ENCODE results near the gene ADGRL2.
A peak's percentile ranks its signal among the peaks of the same experiment; 100 is the strongest.

ADGRL2 gene

DNA sequence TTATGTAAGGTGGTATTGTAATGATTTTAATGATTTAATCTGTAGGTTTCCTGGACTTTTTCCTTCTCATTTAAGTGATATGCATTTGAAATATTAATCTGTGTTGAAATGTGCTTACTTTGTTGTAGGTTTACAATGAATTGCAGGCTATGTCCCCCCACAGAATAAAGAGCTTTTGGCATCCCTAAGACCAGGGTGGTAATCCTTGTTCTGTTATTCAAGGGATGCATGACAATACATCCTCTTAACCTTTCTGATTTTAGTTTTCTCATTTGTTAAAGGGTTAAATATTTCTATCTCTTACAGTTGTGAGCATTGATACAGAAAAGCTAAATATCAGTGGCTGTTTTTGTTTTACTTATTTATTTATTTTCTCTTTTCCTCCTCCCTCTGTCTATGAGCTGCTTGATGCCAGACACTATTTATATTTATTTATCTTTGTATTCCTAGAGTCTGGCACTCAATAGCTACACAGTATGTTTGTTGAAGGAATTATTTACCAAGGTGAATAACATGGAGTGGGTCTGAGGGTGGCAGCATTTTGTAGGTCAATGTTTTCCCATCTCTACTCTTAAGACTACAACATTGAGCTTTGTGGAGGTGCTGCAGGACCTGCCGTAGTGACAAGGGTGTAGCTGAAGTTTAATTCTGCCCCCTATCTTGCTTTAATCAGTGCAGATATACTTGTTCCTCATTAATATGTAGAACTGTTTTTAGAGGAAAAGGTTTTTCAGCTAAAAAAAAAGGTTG, 19.9 kb upstream of the ADGRL2 start:
- TF ChIP-seq POLR2A (IDR thresholded peaks at IDR 0.05; ENCODE audit: low read depth, low read length) = no peak
- no peak for TF ChIP-seq POLR2AphosphoS5 (IDR thresholded peaks at IDR 0.05; ENCODE audit: low read depth, low read length)
- TF ChIP-seq SPI1 (IDR thresholded peaks at IDR 0.05; ENCODE audit: low read depth, low read length) = no peak
- DNase-seq (ENCODE audit: insufficient read length, low spot score) (no peak), FAIRE-seq (no peak)

- FAIRE-seq = no peak
- TF ChIP-seq TAF1 (IDR thresholded peaks at IDR 0.05; ENCODE audit: low read depth, low read length) = no peak
- no peak for TF ChIP-seq PAX5 (IDR thresholded peaks at IDR 0.05; ENCODE audit: insufficient read depth, low read length, severe bottlenecking)
- no peak for TF ChIP-seq POLR2AphosphoS5 (IDR thresholded peaks at IDR 0.05; ENCODE audit: low read depth, low read length)
- TF ChIP-seq SPI1 (IDR thresholded peaks at IDR 0.05; ENCODE audit: low read depth, low read length) = no peak
- DNase-seq (ENCODE audit: insufficient read length, low spot score) = no peak
These were observed 19.0 kb upstream of the ADGRL2 start for GRCh38 chr1:81781749-81782148.

DNA sequence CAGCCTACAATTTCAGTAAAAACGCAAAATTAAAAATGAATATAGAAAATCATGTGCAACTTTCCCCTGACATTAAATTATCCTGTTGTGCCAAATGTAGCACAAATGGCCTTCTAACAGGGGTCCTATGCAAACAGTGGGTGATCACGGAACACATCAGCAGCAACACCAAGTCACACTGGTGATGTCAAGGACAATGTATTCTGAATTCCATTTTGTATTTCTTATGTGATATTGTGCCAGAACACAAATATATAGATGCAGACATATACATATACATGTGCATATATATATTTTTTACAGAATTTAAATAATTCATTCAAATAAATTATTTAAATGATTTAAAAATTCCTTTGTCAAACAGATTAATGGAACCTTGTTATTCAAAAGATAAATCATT, 8.6 kb upstream of the ADGRL2 start:
- no peak for TF ChIP-seq SPI1 (IDR thresholded peaks at IDR 0.05; ENCODE audit: low read depth, low read length)
- TF ChIP-seq POU2F2 (IDR thresholded peaks at IDR 0.05; ENCODE audit: low read depth, low read length) = no peak
- no peak for TF ChIP-seq POLR2AphosphoS5 (IDR thresholded peaks at IDR 0.05; ENCODE audit: low read depth, low read length)
- no peak for TF ChIP-seq POLR2A (IDR thresholded peaks at IDR 0.05; ENCODE audit: low read depth, low read length)
- TF ChIP-seq PAX5 (IDR thresholded peaks at IDR 0.05; ENCODE audit: insufficient read depth, low read length, severe bottlenecking) = no peak
- TF ChIP-seq TAF1 (IDR thresholded peaks at IDR 0.05; ENCODE audit: low read depth, low read length) = no peak
- FAIRE-seq = no peak
- no peak for DNase-seq (ENCODE audit: insufficient read length, low spot score)

GRCh38 chr1:81797701-81798100, 3.0 kb upstream of the ADGRL2 start:
- TF ChIP-seq TAF1 (IDR thresholded peaks at IDR 0.05; ENCODE audit: low read depth, low read length) (no peak), PAX5 (IDR thresholded peaks at IDR 0.05; ENCODE audit: insufficient read depth, low read length, severe bottlenecking) (no peak), SPI1 (IDR thresholded peaks at IDR 0.05; ENCODE audit: low read depth, low read length) (no peak), POU2F2 (IDR thresholded peaks at IDR 0.05; ENCODE audit: low read depth, low read length) (no peak), POLR2A (IDR thresholded peaks at IDR 0.05; ENCODE audit: low read depth, low read length) (no peak), POLR2AphosphoS5 (IDR thresholded peaks at IDR 0.05; ENCODE audit: low read depth, low read length) (no peak)
- DNase-seq (ENCODE audit: insufficient read length, low spot score) (no peak), FAIRE-seq (no peak)

DNA sequence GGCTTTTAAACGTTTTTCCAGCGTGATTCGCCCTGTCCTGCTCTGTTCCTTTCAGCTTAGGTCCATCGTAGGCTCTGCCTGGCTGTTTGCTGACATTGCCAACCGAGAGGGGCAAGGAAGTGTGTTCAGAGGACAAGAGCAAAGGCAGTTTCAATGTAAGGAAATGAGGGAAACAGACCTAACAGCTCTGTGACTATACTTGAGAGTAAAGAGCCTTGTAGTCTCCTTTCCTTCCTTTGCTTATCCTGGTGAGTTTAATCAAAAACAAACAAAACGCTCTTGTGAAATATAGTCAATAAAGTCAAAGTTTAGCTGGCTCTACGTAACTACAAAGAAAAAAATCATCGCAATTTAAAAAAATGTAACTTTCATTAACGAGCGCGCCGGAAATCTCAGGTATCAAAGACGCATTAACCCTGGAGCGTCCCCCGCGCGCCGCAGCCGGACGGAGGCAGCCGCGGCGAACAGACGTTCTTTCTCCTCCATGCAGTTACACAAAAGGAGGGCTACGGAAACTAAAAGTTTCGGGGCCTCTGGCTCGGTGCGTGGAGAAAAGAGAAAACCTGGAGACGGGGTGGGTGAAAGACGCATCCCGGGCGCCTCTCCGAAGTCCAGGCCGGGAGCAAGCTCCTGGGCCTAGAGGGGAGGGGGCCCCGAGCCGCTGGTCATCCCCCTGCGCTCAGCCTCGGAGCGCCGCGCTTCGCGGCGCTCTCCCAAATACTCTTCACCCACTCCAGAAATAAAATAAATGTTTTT, 617 bp upstream of the ADGRL2 start:
- FAIRE-seq = no peak
- TF ChIP-seq POU2F2 (IDR thresholded peaks at IDR 0.05; ENCODE audit: low read depth, low read length) = no peak
- TF ChIP-seq POLR2AphosphoS5 (IDR thresholded peaks at IDR 0.05; ENCODE audit: low read depth, low read length) = no peak
- no peak for TF ChIP-seq SPI1 (IDR thresholded peaks at IDR 0.05; ENCODE audit: low read depth, low read length)
- no peak for TF ChIP-seq PAX5 (IDR thresholded peaks at IDR 0.05; ENCODE audit: insufficient read depth, low read length, severe bottlenecking)
- no peak for TF ChIP-seq POLR2A (IDR thresholded peaks at IDR 0.05; ENCODE audit: low read depth, low read length)
- no peak for TF ChIP-seq TAF1 (IDR thresholded peaks at IDR 0.05; ENCODE audit: low read depth, low read length)
- DNase-seq (ENCODE audit: insufficient read length, low spot score) = no peak

DNA sequence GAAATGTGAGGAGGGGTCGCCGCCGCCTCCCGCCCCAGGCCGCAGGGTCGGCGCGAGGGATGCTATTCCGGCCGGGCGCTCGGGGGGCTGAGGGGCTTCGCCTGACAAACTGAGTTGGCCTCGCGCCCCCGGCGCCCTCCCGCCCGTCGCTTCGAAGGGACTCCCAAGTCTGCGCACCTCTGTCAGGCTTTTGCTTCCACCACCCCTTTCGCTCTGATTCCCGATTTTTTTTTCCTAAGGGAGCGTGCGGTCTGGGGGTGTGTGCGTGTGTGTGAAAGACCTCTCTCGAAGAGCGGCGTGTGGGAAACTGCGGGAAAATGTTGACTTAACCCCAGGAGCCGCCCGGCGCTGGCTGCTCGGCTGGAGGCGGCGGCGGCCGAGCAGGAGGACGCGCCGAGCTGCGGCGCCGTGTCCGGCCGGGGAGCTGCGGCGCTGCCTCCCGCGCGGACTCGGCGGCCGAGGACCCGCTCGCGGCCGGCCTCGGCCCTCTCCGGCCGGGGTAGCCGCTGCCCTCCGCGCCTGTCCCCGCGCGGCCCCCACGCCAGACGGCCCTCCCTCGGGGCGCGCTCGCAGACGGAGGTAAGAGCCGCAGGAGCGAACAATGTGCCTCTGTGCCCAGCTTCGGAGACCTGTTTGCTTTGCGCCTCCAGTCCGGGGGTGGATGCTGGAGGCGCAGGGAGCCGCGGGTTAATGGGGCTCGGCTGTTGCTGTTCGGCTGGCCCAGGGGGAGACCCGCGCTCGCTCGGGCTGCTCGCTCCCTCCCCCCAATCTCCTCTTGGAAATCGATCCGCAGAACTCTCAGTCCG, 1.1 kb downstream of the ADGRL2 start:
- no peak for TF ChIP-seq POU2F2 (IDR thresholded peaks at IDR 0.05; ENCODE audit: low read depth, low read length)
- no peak for TF ChIP-seq POLR2AphosphoS5 (IDR thresholded peaks at IDR 0.05; ENCODE audit: low read depth, low read length)
- TF ChIP-seq PAX5 (IDR thresholded peaks at IDR 0.05; ENCODE audit: insufficient read depth, low read length, severe bottlenecking) = no peak
- no peak for TF ChIP-seq POLR2A (IDR thresholded peaks at IDR 0.05; ENCODE audit: low read depth, low read length)
- no peak for TF ChIP-seq SPI1 (IDR thresholded peaks at IDR 0.05; ENCODE audit: low read depth, low read length)
- TF ChIP-seq TAF1 (IDR thresholded peaks at IDR 0.05; ENCODE audit: low read depth, low read length) = no peak
- no peak for FAIRE-seq
- DNase-seq (ENCODE audit: insufficient read length, low spot score) = peak; percentile 17

DNA sequence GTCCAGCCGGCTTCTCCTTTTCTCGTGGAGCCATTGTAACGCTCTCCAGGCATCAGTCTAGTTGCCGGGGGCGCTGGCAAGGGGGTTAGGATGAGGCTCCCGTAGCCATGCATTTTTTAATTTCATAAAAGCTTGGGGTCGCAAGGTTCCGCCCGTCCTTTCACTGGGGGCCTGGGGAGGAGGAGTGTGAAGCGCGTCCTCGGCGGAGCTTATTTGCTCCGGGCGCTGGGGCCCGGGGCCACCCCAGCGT, 1.6 kb downstream of the ADGRL2 start:
- no peak for TF ChIP-seq TAF1 (IDR thresholded peaks at IDR 0.05; ENCODE audit: low read depth, low read length)
- TF ChIP-seq POU2F2 (IDR thresholded peaks at IDR 0.05; ENCODE audit: low read depth, low read length) = no peak
- no peak for DNase-seq (ENCODE audit: insufficient read length, low spot score)
- no peak for FAIRE-seq

- TF ChIP-seq PAX5 (IDR thresholded peaks at IDR 0.05; ENCODE audit: insufficient read depth, low read length, severe bottlenecking) = no peak
- no peak for TF ChIP-seq POLR2AphosphoS5 (IDR thresholded peaks at IDR 0.05; ENCODE audit: low read depth, low read length)
- no peak for TF ChIP-seq POLR2A (IDR thresholded peaks at IDR 0.05; ENCODE audit: low read depth, low read length)
- no peak for TF ChIP-seq SPI1 (IDR thresholded peaks at IDR 0.05; ENCODE audit: low read depth, low read length)
- no peak for TF ChIP-seq POU2F2 (IDR thresholded peaks at IDR 0.05; ENCODE audit: low read depth, low read length)
- TF ChIP-seq TAF1 (IDR thresholded peaks at IDR 0.05; ENCODE audit: low read depth, low read length) = no peak
- FAIRE-seq = no peak
- DNase-seq (ENCODE audit: insufficient read length, low spot score) = peak; percentile 4
These were observed 2.1 kb downstream of the ADGRL2 start for GRCh38 chr1:81802707-81803430.

DNA sequence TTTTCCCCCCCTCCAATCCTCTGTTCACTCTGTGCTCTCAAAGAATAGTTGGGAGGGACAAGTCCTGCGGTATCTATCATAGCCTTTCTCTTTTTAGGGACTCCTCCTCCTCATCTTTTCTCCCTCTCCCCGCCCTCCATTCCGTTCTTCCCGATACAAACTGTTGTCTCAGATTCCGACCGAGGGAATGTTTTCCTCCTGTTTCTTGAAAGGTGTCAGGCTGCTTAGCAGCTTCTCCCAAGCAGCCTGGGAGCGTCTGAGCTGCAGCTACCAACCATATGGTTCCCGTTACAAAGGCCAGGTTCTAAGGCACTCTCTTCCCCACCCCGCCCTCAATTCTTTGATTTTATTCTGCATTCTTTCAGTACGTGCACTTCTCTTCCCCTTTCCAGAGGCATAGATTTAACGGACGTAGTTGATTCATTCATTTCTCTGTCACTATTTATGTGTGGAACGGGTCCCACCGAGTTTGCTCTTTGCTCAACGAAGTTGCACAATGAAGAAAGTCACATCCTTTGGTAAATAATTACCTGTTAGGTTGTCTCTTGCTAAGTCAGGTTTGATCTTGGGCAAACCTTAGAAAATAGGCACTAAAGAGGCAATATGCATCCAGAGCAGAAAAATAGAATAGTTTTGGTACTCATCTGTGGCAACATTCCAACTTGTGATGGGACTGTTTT, 2.8 kb downstream of the ADGRL2 start:
- DNase-seq (ENCODE audit: insufficient read length, low spot score) (no peak), FAIRE-seq (no peak)
- no peak for TF ChIP-seq POLR2A (IDR thresholded peaks at IDR 0.05; ENCODE audit: low read depth, low read length)
- no peak for TF ChIP-seq POU2F2 (IDR thresholded peaks at IDR 0.05; ENCODE audit: low read depth, low read length)
